Measurements from ENCODE around the gene CEP350.

- TF ChIP-seq CTCF (conservative IDR thresholded peaks at IDR 0.05 in 1 of 2, IDR thresholded peaks at IDR 0.05 in 1 of 2; ENCODE audit: low read depth in 1 of 2, low read length in 2 of 2) (no peak), EZH2 (IDR thresholded peaks at IDR 0.05; ENCODE audit: low read length, missing control alignments) (no peak)
These were observed 181.8 kb downstream of the CEP350 start for GRCh38 chr1:180136331-180136967.
